WTC11 (cell line): Measurements from ENCODE around the gene CAPN11. TPM values are rescaled to one million over a fixed set of nuclear protein-coding genes. Genes with fewer than 3 reads are reported as not detected.

Experiments
- ATAC-seq: fragments of 200-7000 bp; cut with Tn5 transposase; 2 replicates; pipeline ENCODE4 v1.10.0; 2021; ENCODE audit warnings: mild to moderate bottlenecking, moderate library complexity
- CTCF ChIA-PET: fragments of 300-600 bp; sonication (Branson Sonifier 250); formaldehyde crosslinking; loops from one replicate; lab custom pipeline; 2021; ENCODE audit warnings: antibody characterized with exemption; lab: Charles Lee
- POLR2A ChIA-PET: fragments of 350-600 bp; sonication (Branson Sonifier 250); formaldehyde crosslinking; loops from one replicate; lab custom pipeline; 2021; ENCODE audit warnings: antibody characterized with exemption; lab: Charles Lee
- DNase-seq: peaks from one replicate; pipeline ENCODE4 v3.0.0; 2021; ENCODE audit warnings: low spot score
- H3K27ac Mint-ChIP-seq: 2 replicates; pipeline ENCODE4 v1.8.0; 2021; ENCODE audit warnings: mixed read lengths
- H3K27me3 Mint-ChIP-seq: 2 replicates; pipeline ENCODE4 v1.8.0; 2021; ENCODE audit warnings: low read depth, mild to moderate bottlenecking, moderate library complexity, mixed read lengths
- H3K36me3 Mint-ChIP-seq: 2 replicates; pipeline ENCODE4 v1.8.0; 2021; ENCODE audit warnings: mixed read lengths
- H3K4me1 Mint-ChIP-seq: 2 replicates; pipeline ENCODE4 v1.8.0; 2022; ENCODE audit warnings: mixed read lengths
- H3K4me3 Mint-ChIP-seq: 2 replicates; pipeline ENCODE4 v1.8.0; 2021; ENCODE audit warnings: mild to moderate bottlenecking, moderate library complexity, mixed read lengths
- H3K9me3 Mint-ChIP-seq: 2 replicates; pipeline ENCODE4 v1.8.0; 2021; ENCODE audit warnings: mixed read lengths
- ESRRA ChIP-seq: sonication (generic); formaldehyde crosslinking; IDR thresholded peaks from 2 replicates; pipeline ENCODE4 v1.8.1; 2022; ENCODE audit warnings: mild to moderate bottlenecking, missing genetic modification reagents, borderline replicate concordance
- FOXP1 ChIP-seq: sonication (generic); formaldehyde crosslinking; IDR thresholded peaks from 2 replicates; pipeline ENCODE4 v1.8.0; 2022; ENCODE audit warnings: missing genetic modification reagents, mild to moderate bottlenecking, moderate library complexity, borderline replicate concordance
- JUN ChIP-seq: sonication (generic); formaldehyde crosslinking; IDR thresholded peaks from 2 replicates; pipeline ENCODE4 v1.8.0; 2023; ENCODE audit warnings: mild to moderate bottlenecking, missing genetic modification reagents
- MYBL2 ChIP-seq: sonication (generic); formaldehyde crosslinking; IDR thresholded peaks from 2 replicates; pipeline ENCODE4 v1.8.1; 2023; ENCODE audit warnings: mild to moderate bottlenecking, moderate library complexity, missing genetic modification reagents
- NR3C1 ChIP-seq: sonication (generic); formaldehyde crosslinking; conservative IDR thresholded peaks from 2 replicates; pipeline ENCODE4 v1.8.1; 2023; ENCODE audit warnings: low read depth, mild to moderate bottlenecking, missing genetic modification reagents
- OVOL2 ChIP-seq: fragments of 250-450 bp; sonication (Bioruptor Pico); IDR thresholded peaks from 2 replicates; pipeline ENCODE4 v1.9.0; 2021; ENCODE audit warnings: mild to moderate bottlenecking, borderline replicate concordance
- RELA ChIP-seq: sonication (generic); formaldehyde crosslinking; IDR thresholded peaks from 2 replicates; pipeline ENCODE4 v1.8.1; 2022; ENCODE audit warnings: missing genetic modification reagents, mild to moderate bottlenecking, borderline replicate concordance
- SMAD4 ChIP-seq: sonication (generic); formaldehyde crosslinking; IDR thresholded peaks from 2 replicates; pipeline ENCODE4 v1.8.0; 2022; ENCODE audit warnings: mild to moderate bottlenecking, missing genetic modification reagents
- TP53 ChIP-seq: sonication (generic); formaldehyde crosslinking; IDR thresholded peaks from 2 replicates; pipeline ENCODE4 v1.8.1; 2023; ENCODE audit warnings: mild to moderate bottlenecking, missing genetic modification reagents
- ZBTB21 ChIP-seq: sonication (generic); formaldehyde crosslinking; IDR thresholded peaks from 2 replicates; pipeline ENCODE4 v1.8.1; 2023; ENCODE audit warnings: mild to moderate bottlenecking, missing genetic modification reagents, borderline replicate concordance
- ZNF263 ChIP-seq: sonication (generic); formaldehyde crosslinking; IDR thresholded peaks from 2 replicates; pipeline ENCODE4 v1.8.1; 2022; ENCODE audit warnings: low read depth, mild to moderate bottlenecking, moderate library complexity, missing genetic modification reagents
- ZNF671 ChIP-seq: fragments of 250-450 bp; sonication (Bioruptor Pico); IDR thresholded peaks from 2 replicates; pipeline ENCODE4 v1.8.0; 2021; ENCODE audit warnings: mild to moderate bottlenecking
- total RNA-seq: library from RNA; stranded (reverse); gene quantifications from 3 replicates; pipeline ENCODE4 v1.2.3, GENCODE V29; 2021
- TF ChIP-seq, protein P1 (sequence below): fragments of 200-600 bp; IDR thresholded peaks from 2 replicates; pipeline ENCODE4 v1.8.0; 2022; ENCODE audit warnings: antibody characterized with exemption
- TF ChIP-seq, protein P2 (sequence below): fragments of 250-450 bp; sonication (Bioruptor Pico); IDR thresholded peaks from 2 replicates; pipeline ENCODE4 v1.9.0; 2021; ENCODE audit warnings: moderate library complexity, mild to moderate bottlenecking, inconsistent platforms, borderline replicate concordance
- TF ChIP-seq, protein P3 (sequence below): sonication (generic); formaldehyde crosslinking; IDR thresholded peaks from 2 replicates; pipeline ENCODE4 v1.8.0; 2023; ENCODE audit warnings: mild to moderate bottlenecking, missing genetic modification reagents
- TF ChIP-seq, protein P4 (sequence below): sonication (generic); formaldehyde crosslinking; IDR thresholded peaks from 2 replicates; pipeline ENCODE4 v1.8.1; 2022; ENCODE audit warnings: mild to moderate bottlenecking, moderate library complexity, missing genetic modification reagents
- TF ChIP-seq, protein P5 (sequence below): sonication (generic); formaldehyde crosslinking; IDR thresholded peaks from 2 replicates; pipeline ENCODE4 v1.8.0; 2022; ENCODE audit warnings: missing genetic modification reagents
- TF ChIP-seq, protein P6 (sequence below): sonication (generic); formaldehyde crosslinking; IDR thresholded peaks from 2 replicates; pipeline ENCODE4 v1.8.0; 2023; ENCODE audit warnings: missing genetic modification reagents

CAPN11 gene
- total RNA-seq, 1 experiment from 2014 or later: 2.3 TPM

DNA sequence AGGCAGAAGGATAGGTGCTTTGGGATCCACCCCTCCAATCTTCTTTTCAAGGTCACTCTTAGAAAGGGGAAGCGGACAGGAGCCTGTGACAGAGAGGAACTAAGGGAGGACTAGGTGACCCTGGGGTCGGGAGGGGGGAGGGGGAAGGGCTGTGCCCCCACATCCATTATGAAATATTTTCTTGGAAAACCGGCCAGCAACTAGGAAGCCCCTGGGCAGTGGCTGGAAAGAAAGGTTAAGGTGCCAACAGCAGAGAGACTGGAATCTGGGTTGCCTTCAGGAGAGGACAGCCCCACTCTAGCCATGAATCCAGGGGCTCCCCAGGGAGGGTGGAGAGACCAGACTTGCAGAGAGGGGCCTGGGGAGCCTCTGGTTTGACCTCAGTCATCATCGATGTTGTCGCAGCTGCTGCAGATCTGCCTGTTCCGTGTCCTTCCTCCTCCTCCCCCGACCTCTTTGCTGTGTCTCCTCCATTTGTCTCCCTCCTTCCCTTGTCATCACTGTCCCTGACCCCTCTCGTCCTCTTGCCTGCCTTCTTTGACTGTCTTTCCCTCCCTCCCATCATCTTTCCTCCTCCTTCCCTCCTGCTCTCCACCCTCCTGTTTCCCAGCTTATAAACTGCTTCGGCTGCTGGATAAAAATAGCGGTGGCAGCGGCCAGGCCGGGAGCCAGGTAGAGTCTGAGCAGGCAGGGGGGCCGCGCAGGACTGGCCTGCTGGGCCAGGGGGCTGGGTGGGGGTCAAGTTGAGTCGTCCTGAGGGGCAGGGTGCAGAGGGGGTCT, 67.9 kb downstream of the CAPN11 start:
- H3K9me3 Mint-ChIP-seq: no peaks in the 10 kb centered on the region
- ChIA-PET POLR2A (interaction anchor here (1.9 kb wide), 1 partner anchor 20 kb away, joined by 9 read pairs; the partner anchor contains the start of gene HSP90AB1), CTCF (interaction anchor here (0.9 to 10.7 kb wide), 9 partner anchors 9 to 164 kb away, joined by 3 to 174 read pairs (median 6); partner anchors contain the start of gene HSP90AB1)
- H3K27ac Mint-ChIP-seq: peak overlapping the region; percentile 72
- peaks cover 44% of the 10 kb centered on the region for H3K4me1 Mint-ChIP-seq
- DNase-seq: no peak
- TF ChIP-seq ZBTB21 (CRISPR knock-in tag) (no peak), TP53 (no peak)
- TF ChIP-seq, protein P1, sequence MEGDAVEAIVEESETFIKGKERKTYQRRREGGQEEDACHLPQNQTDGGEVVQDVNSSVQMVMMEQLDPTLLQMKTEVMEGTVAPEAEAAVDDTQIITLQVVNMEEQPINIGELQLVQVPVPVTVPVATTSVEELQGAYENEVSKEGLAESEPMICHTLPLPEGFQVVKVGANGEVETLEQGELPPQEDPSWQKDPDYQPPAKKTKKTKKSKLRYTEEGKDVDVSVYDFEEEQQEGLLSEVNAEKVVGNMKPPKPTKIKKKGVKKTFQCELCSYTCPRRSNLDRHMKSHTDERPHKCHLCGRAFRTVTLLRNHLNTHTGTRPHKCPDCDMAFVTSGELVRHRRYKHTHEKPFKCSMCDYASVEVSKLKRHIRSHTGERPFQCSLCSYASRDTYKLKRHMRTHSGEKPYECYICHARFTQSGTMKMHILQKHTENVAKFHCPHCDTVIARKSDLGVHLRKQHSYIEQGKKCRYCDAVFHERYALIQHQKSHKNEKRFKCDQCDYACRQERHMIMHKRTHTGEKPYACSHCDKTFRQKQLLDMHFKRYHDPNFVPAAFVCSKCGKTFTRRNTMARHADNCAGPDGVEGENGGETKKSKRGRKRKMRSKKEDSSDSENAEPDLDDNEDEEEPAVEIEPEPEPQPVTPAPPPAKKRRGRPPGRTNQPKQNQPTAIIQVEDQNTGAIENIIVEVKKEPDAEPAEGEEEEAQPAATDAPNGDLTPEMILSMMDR: no peak
- TF ChIP-seq, protein P2, sequence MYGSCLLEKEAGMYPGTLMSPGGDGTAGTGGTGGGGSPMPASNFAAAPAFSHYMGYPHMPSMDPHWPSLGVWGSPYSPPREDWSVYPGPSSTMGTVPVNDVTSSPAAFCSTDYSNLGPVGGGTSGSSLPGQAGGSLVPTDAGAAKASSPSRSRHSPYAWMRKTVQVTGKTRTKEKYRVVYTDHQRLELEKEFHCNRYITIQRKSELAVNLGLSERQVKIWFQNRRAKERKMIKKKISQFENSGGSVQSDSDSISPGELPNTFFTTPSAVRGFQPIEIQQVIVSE (CRISPR knock-in tag): no peak
- TF ChIP-seq, protein P3, sequence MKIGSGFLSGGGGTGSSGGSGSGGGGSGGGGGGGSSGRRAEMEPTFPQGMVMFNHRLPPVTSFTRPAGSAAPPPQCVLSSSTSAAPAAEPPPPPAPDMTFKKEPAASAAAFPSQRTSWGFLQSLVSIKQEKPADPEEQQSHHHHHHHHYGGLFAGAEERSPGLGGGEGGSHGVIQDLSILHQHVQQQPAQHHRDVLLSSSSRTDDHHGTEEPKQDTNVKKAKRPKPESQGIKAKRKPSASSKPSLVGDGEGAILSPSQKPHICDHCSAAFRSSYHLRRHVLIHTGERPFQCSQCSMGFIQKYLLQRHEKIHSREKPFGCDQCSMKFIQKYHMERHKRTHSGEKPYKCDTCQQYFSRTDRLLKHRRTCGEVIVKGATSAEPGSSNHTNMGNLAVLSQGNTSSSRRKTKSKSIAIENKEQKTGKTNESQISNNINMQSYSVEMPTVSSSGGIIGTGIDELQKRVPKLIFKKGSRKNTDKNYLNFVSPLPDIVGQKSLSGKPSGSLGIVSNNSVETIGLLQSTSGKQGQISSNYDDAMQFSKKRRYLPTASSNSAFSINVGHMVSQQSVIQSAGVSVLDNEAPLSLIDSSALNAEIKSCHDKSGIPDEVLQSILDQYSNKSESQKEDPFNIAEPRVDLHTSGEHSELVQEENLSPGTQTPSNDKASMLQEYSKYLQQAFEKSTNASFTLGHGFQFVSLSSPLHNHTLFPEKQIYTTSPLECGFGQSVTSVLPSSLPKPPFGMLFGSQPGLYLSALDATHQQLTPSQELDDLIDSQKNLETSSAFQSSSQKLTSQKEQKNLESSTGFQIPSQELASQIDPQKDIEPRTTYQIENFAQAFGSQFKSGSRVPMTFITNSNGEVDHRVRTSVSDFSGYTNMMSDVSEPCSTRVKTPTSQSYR (CRISPR knock-in tag): no peak
- H3K4me3 Mint-ChIP-seq: peak overlapping the region; percentile 89
- H3K36me3 Mint-ChIP-seq: peaks cover 34% of the 10 kb centered on the region
- no peaks in the 10 kb centered on the region for H3K27me3 Mint-ChIP-seq
- ATAC-seq: no peak

DNA sequence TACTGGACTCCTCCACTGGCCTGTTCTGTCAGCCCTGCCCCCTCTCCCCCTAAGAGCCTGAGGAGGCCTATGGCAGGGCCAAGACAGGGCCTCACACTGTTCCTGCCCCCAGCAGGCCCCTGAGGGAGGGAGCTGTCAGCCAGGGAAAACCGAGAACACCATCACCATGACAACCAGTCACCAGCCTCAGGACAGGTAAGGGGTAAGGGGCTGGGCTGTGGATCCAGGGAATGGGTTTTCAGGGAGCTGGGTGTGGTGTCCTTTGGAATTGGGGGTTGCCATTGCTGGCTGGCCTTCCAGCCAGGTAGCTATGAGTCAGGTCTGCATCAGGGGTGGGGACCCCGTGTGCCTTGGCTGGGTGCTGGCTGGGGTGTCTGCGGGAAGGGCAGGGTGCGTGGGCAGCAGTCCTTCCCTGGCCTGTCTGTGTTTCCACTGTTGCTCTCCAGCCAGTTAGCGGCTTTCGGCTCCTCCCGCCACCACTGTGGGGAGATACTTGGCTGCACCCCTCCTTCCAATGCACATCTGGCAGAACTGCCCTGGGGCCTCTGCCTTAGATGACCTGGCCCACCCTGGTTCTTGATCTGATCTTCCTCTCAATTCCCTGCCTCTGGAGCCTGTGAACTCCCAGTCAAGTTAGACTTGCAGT, 68.7 kb downstream of the CAPN11 start:
- ATAC-seq (no peak; the same call in 1 of the 2 replicates), DNase-seq (no peak)
- TF ChIP-seq, protein P4, sequence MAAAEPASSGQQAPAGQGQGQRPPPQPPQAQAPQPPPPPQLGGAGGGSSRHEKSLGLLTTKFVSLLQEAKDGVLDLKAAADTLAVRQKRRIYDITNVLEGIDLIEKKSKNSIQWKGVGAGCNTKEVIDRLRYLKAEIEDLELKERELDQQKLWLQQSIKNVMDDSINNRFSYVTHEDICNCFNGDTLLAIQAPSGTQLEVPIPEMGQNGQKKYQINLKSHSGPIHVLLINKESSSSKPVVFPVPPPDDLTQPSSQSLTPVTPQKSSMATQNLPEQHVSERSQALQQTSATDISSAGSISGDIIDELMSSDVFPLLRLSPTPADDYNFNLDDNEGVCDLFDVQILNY (CRISPR knock-in tag): no peak
- no peak for TF ChIP-seq SMAD4 (CRISPR knock-in tag)
- TF ChIP-seq JUN (CRISPR knock-in tag): no peak
- no peak for TF ChIP-seq NR3C1 (CRISPR knock-in tag)
- TF ChIP-seq ZNF671 (CRISPR knock-in tag): no peak
- TF ChIP-seq RELA (CRISPR knock-in tag): no peak
- TF ChIP-seq OVOL2 (CRISPR knock-in tag): no peak
- H3K27me3 Mint-ChIP-seq: no peaks in the 10 kb centered on the region
- no peak overlapping the region for H3K4me3 Mint-ChIP-seq
- POLR2A ChIA-PET: interaction anchor here (0.6 to 1.9 kb wide), 3 partner anchors 10 to 29 kb away, joined by 4 to 9 read pairs (median 6); partner anchors contain the start of genes HSP90AB1 and MYMX
- CTCF ChIA-PET: interaction anchor here (0.9 to 10.7 kb wide), 8 partner anchors 8 to 165 kb away, joined by 3 to 174 read pairs (median 5); partner anchors contain the start of gene SLC35B2
- no peaks in the 10 kb centered on the region for H3K9me3 Mint-ChIP-seq
- H3K4me1 Mint-ChIP-seq: peaks cover 39% of the 10 kb centered on the region
- peaks cover 39% of the 10 kb centered on the region for H3K36me3 Mint-ChIP-seq
- H3K27ac Mint-ChIP-seq: no peak overlapping the region

DNA sequence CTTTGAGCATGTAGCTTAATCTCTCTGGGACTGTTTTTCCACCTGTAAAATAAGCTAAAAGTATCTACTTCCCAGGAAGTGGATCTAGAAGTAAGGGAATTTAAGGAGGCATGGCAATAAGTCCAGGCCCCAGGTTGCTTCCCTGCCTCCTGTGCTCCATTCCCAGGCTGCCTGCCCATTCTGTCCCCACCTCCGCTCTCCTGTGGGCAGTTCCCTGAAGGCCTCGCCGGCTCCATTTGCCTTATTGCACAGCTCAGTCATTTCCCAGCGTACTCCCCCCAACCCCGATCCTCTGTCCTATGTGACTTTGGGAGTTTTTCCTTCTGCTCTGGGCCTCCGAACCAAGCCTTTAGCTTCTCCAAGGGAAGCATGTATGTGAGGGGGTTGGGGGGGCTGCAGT, 69.4 kb downstream of the CAPN11 start:
- POLR2A ChIA-PET: interaction anchor here (1.9 kb wide), 1 partner anchor 19 kb away, joined by 9 read pairs; the partner anchor contains the start of gene HSP90AB1
- TF ChIP-seq, protein P5, sequence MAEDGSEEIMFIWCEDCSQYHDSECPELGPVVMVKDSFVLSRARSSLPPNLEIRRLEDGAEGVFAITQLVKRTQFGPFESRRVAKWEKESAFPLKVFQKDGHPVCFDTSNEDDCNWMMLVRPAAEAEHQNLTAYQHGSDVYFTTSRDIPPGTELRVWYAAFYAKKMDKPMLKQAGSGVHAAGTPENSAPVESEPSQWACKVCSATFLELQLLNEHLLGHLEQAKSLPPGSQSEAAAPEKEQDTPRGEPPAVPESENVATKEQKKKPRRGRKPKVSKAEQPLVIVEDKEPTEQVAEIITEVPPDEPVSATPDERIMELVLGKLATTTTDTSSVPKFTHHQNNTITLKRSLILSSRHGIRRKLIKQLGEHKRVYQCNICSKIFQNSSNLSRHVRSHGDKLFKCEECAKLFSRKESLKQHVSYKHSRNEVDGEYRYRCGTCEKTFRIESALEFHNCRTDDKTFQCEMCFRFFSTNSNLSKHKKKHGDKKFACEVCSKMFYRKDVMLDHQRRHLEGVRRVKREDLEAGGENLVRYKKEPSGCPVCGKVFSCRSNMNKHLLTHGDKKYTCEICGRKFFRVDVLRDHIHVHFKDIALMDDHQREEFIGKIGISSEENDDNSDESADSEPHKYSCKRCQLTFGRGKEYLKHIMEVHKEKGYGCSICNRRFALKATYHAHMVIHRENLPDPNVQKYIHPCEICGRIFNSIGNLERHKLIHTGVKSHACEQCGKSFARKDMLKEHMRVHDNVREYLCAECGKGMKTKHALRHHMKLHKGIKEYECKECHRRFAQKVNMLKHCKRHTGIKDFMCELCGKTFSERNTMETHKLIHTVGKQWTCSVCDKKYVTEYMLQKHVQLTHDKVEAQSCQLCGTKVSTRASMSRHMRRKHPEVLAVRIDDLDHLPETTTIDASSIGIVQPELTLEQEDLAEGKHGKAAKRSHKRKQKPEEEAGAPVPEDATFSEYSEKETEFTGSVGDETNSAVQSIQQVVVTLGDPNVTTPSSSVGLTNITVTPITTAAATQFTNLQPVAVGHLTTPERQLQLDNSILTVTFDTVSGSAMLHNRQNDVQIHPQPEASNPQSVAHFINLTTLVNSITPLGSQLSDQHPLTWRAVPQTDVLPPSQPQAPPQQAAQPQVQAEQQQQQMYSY: no peak
- TF ChIP-seq FOXP1 (no peak), ZNF263 (CRISPR knock-in tag) (no peak), MYBL2 (CRISPR knock-in tag) (no peak), ESRRA (no peak)
- TF ChIP-seq, protein P6, sequence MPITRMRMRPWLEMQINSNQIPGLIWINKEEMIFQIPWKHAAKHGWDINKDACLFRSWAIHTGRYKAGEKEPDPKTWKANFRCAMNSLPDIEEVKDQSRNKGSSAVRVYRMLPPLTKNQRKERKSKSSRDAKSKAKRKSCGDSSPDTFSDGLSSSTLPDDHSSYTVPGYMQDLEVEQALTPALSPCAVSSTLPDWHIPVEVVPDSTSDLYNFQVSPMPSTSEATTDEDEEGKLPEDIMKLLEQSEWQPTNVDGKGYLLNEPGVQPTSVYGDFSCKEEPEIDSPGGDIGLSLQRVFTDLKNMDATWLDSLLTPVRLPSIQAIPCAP (CRISPR knock-in tag): no peak
- TF ChIP-seq, all 79 proteins: peak for 0
- H3K36me3 Mint-ChIP-seq: peaks cover 44% of the 10 kb centered on the region
- DNase-seq: no peak
- H3K27me3 Mint-ChIP-seq: no peaks in the 10 kb centered on the region
- H3K27ac Mint-ChIP-seq: peak overlapping the region; percentile 7; the same call in 1 of the 2 replicates
- ATAC-seq: no peak
- CTCF ChIA-PET: interaction anchor here (1.4 to 10.7 kb wide), 3 partner anchors 8 to 55 kb away, joined by 5 to 174 read pairs (median 7); partner anchors contain the start of gene SLC35B2
- no peaks in the 10 kb centered on the region for H3K9me3 Mint-ChIP-seq
- H3K4me3 Mint-ChIP-seq: no peak overlapping the region
- peaks cover 34% of the 10 kb centered on the region for H3K4me1 Mint-ChIP-seq
